ENCODE results near the gene EXOC6B.

EXOC6B gene

GRCh38 chr2:72363406-72363805 is 462.4 kb downstream of the EXOC6B start:
- H3K4ac ChIP-seq (ENCODE audit: low read length), result no peak overlapping the region
- H3K79me1 ChIP-seq (ENCODE audit: low read depth, low read length), result no peaks in the 10 kb centered on the region
- H3K9ac ChIP-seq (ENCODE audit: low read depth, low read length, poor library complexity), result no peak overlapping the region
- H3K36me3 ChIP-seq (replicated peaks in 1 of 2; ENCODE audit: control insufficient read depth in 2 of 2, insufficient read depth in 2 of 2, low read length in 2 of 2), result no peaks in the 10 kb centered on the region
- no peak overlapping the region for H3K23ac ChIP-seq (ENCODE audit: low read depth, low read length, poor library complexity)
- no peak overlapping the region for H2BK15ac ChIP-seq (ENCODE audit: low read length)
- H3K14ac ChIP-seq (ENCODE audit: low read length), result no peak overlapping the region
- H3K4me2 ChIP-seq (ENCODE audit: insufficient read depth, low read length, poor library complexity, severe bottlenecking), result no peak overlapping the region
- H2BK120ac ChIP-seq (ENCODE audit: low read depth, low read length), result no peak overlapping the region
- no peak overlapping the region for H3K27ac ChIP-seq (replicated peaks; ENCODE audit: low read length)
- H3K18ac ChIP-seq (ENCODE audit: low read length), result no peak overlapping the region
- no peak overlapping the region for H4K91ac ChIP-seq (ENCODE audit: low read depth, low read length, poor library complexity)
- H2BK12ac ChIP-seq (ENCODE audit: low read length), result no peak overlapping the region
- no peaks in the 10 kb centered on the region for H3K27me3 ChIP-seq (ENCODE audit: control insufficient read depth in 3 of 3, insufficient read depth in 3 of 3, low read depth in 1 of 3, low read length in 3 of 3)
- H3K4me3 ChIP-seq (ENCODE audit: low read length in 2 of 2), result no peak overlapping the region
- no peaks in the 10 kb centered on the region for H3K9me3 ChIP-seq (replicated peaks in 1 of 2; ENCODE audit: control insufficient read depth in 2 of 2, insufficient read depth in 1 of 2, low read depth in 1 of 2, low read length in 2 of 2)
- H3K4me1 ChIP-seq (ENCODE audit: control insufficient read depth in 2 of 2, insufficient read depth in 1 of 2, low read depth in 1 of 2, low read length in 2 of 2), result peaks cover 0 to 1% of the 10 kb centered on the region in 2 donors
- H4K8ac ChIP-seq (ENCODE audit: low read depth, low read length), result no peak overlapping the region
- no peak overlapping the region for H2BK5ac ChIP-seq (ENCODE audit: low read length)
- H2AK5ac ChIP-seq (ENCODE audit: low read depth, low read length), result no peak overlapping the region
- H2AFZ ChIP-seq (ENCODE audit: low read length), result no peak overlapping the region
- DNase-seq (ENCODE audit: low spot score), result no peak

GRCh38 chr2:72362733-72363132 is 463.1 kb downstream of the EXOC6B start:
- Histone ChIP-seq H3K18ac (ENCODE audit: low read length) (no peak overlapping the region), H3K27ac (replicated peaks; ENCODE audit: low read length) (no peak overlapping the region), H3K4me2 (ENCODE audit: insufficient read depth, low read length, poor library complexity, severe bottlenecking) (no peak overlapping the region), H3K79me1 (ENCODE audit: low read depth, low read length) (no peaks in the 10 kb centered on the region), H3K23ac (ENCODE audit: low read depth, low read length, poor library complexity) (no peak overlapping the region), H3K14ac (ENCODE audit: low read length) (no peak overlapping the region), H3K4ac (ENCODE audit: low read length) (no peak overlapping the region), H2AFZ (ENCODE audit: low read length) (no peak overlapping the region), H3K36me3 (replicated peaks in 1 of 2; ENCODE audit: control insufficient read depth in 2 of 2, insufficient read depth in 2 of 2, low read length in 2 of 2) (no peaks in the 10 kb centered on the region), H2BK120ac (ENCODE audit: low read depth, low read length) (no peak overlapping the region), H2BK15ac (ENCODE audit: low read length) (no peak overlapping the region), H2BK5ac (ENCODE audit: low read length) (no peak overlapping the region), H2BK12ac (ENCODE audit: low read length) (no peak overlapping the region), H3K4me1 (ENCODE audit: control insufficient read depth in 2 of 2, insufficient read depth in 1 of 2, low read depth in 1 of 2, low read length in 2 of 2) (peaks cover 0 to 1% of the 10 kb centered on the region in 2 donors), H3K4me3 (ENCODE audit: low read length in 2 of 2) (no peak overlapping the region), H3K9ac (ENCODE audit: low read depth, low read length, poor library complexity) (no peak overlapping the region), H3K9me3 (replicated peaks in 1 of 2; ENCODE audit: control insufficient read depth in 2 of 2, insufficient read depth in 1 of 2, low read depth in 1 of 2, low read length in 2 of 2) (no peaks in the 10 kb centered on the region), H2AK5ac (ENCODE audit: low read depth, low read length) (no peak overlapping the region), H4K91ac (ENCODE audit: low read depth, low read length, poor library complexity) (no peak overlapping the region), H4K8ac (ENCODE audit: low read depth, low read length) (no peak overlapping the region), H3K27me3 (ENCODE audit: control insufficient read depth in 3 of 3, insufficient read depth in 3 of 3, low read depth in 1 of 3, low read length in 3 of 3) (no peaks in the 10 kb centered on the region)
- DNase-seq (ENCODE audit: low spot score), result no peak

- Histone ChIP-seq H2AFZ (ENCODE audit: low read length) (no peak overlapping the region), H3K14ac (ENCODE audit: low read length) (no peak overlapping the region), H3K79me1 (ENCODE audit: low read depth, low read length) (no peaks in the 10 kb centered on the region), H3K4me1 (ENCODE audit: control insufficient read depth in 2 of 2, insufficient read depth in 1 of 2, low read depth in 1 of 2, low read length in 2 of 2) (no peaks in the 10 kb centered on the region), H3K36me3 (replicated peaks in 1 of 2; ENCODE audit: control insufficient read depth in 2 of 2, insufficient read depth in 2 of 2, low read length in 2 of 2) (no peaks in the 10 kb centered on the region), H3K18ac (ENCODE audit: low read length) (no peak overlapping the region), H2BK5ac (ENCODE audit: low read length) (no peak overlapping the region), H3K27ac (replicated peaks; ENCODE audit: low read length) (no peak overlapping the region), H2BK12ac (ENCODE audit: low read length) (no peak overlapping the region), H3K9me3 (replicated peaks in 1 of 2; ENCODE audit: control insufficient read depth in 2 of 2, insufficient read depth in 1 of 2, low read depth in 1 of 2, low read length in 2 of 2) (no peaks in the 10 kb centered on the region), H4K91ac (ENCODE audit: low read depth, low read length, poor library complexity) (no peak overlapping the region), H3K4ac (ENCODE audit: low read length) (no peak overlapping the region), H4K8ac (ENCODE audit: low read depth, low read length) (no peak overlapping the region), H3K9ac (ENCODE audit: low read depth, low read length, poor library complexity) (no peak overlapping the region), H2BK15ac (ENCODE audit: low read length) (no peak overlapping the region), H3K4me3 (ENCODE audit: low read length in 2 of 2) (no peak overlapping the region), H3K27me3 (ENCODE audit: control insufficient read depth in 3 of 3, insufficient read depth in 3 of 3, low read depth in 1 of 3, low read length in 3 of 3) (no peaks in the 10 kb centered on the region), H2BK120ac (ENCODE audit: low read depth, low read length) (no peak overlapping the region), H2AK5ac (ENCODE audit: low read depth, low read length) (no peak overlapping the region), H3K4me2 (ENCODE audit: insufficient read depth, low read length, poor library complexity, severe bottlenecking) (no peak overlapping the region), H3K23ac (ENCODE audit: low read depth, low read length, poor library complexity) (no peak overlapping the region)
- WGBS, 2 donors (ENCODE audit: extremely low coverage in 2 of 2, insufficient read length in 2 of 2, insufficient replicate concordance in 1 of 2), result no CpG with 5 or more reads among the region's 2 CpGs
- no peak for DNase-seq (ENCODE audit: low spot score)
These were observed 464.3 kb downstream of the EXOC6B start for GRCh38 chr2:72361521-72361920.

GRCh38 chr2:72361042-72361441 is 464.8 kb downstream of the EXOC6B start:
- H3K4me2 ChIP-seq (ENCODE audit: insufficient read depth, low read length, poor library complexity, severe bottlenecking), result no peak overlapping the region
- no peak overlapping the region for H3K14ac ChIP-seq (ENCODE audit: low read length)
- no peak overlapping the region for H2AFZ ChIP-seq (ENCODE audit: low read length)
- H2BK15ac ChIP-seq (ENCODE audit: low read length), result no peak overlapping the region
- no peak overlapping the region for H3K9ac ChIP-seq (ENCODE audit: low read depth, low read length, poor library complexity)
- no peak overlapping the region for H2AK5ac ChIP-seq (ENCODE audit: low read depth, low read length)
- H3K27me3 ChIP-seq (ENCODE audit: control insufficient read depth in 3 of 3, insufficient read depth in 3 of 3, low read depth in 1 of 3, low read length in 3 of 3), result no peaks in the 10 kb centered on the region
- no peak for DNase-seq (ENCODE audit: low spot score)
- no peaks in the 10 kb centered on the region for H3K36me3 ChIP-seq (replicated peaks in 1 of 2; ENCODE audit: control insufficient read depth in 2 of 2, insufficient read depth in 2 of 2, low read length in 2 of 2)
- H3K4me1 ChIP-seq (ENCODE audit: control insufficient read depth in 2 of 2, insufficient read depth in 1 of 2, low read depth in 1 of 2, low read length in 2 of 2), result no peaks in the 10 kb centered on the region
- H2BK5ac ChIP-seq (ENCODE audit: low read length), result no peak overlapping the region
- H3K79me1 ChIP-seq (ENCODE audit: low read depth, low read length), result no peaks in the 10 kb centered on the region
- H3K23ac ChIP-seq (ENCODE audit: low read depth, low read length, poor library complexity), result no peak overlapping the region
- no peak overlapping the region for H3K4ac ChIP-seq (ENCODE audit: low read length)
- H4K8ac ChIP-seq (ENCODE audit: low read depth, low read length), result no peak overlapping the region
- H3K9me3 ChIP-seq (replicated peaks in 1 of 2; ENCODE audit: control insufficient read depth in 2 of 2, insufficient read depth in 1 of 2, low read depth in 1 of 2, low read length in 2 of 2), result no peaks in the 10 kb centered on the region
- H3K4me3 ChIP-seq (ENCODE audit: low read length in 2 of 2), result no peak overlapping the region
- no CpG with 5 or more reads among the region's 1 CpG for WGBS, 2 donors (ENCODE audit: extremely low coverage in 2 of 2, insufficient read length in 2 of 2, insufficient replicate concordance in 1 of 2)
- no peak overlapping the region for H2BK12ac ChIP-seq (ENCODE audit: low read length)
- no peak overlapping the region for H3K27ac ChIP-seq (replicated peaks; ENCODE audit: low read length)
- H2BK120ac ChIP-seq (ENCODE audit: low read depth, low read length), result no peak overlapping the region
- H3K18ac ChIP-seq (ENCODE audit: low read length), result no peak overlapping the region
- no peak overlapping the region for H4K91ac ChIP-seq (ENCODE audit: low read depth, low read length, poor library complexity)

All from neuronal stem cell (in vitro differentiated cells).